Measurements from ENCODE around the gene AP5S1.
"Not testable (repeated sequence)": the region's sequence is repeated elsewhere in the genome, so short reads cannot be mapped to it uniquely, and the experiment has no call there.

AP5S1 gene

DNA sequence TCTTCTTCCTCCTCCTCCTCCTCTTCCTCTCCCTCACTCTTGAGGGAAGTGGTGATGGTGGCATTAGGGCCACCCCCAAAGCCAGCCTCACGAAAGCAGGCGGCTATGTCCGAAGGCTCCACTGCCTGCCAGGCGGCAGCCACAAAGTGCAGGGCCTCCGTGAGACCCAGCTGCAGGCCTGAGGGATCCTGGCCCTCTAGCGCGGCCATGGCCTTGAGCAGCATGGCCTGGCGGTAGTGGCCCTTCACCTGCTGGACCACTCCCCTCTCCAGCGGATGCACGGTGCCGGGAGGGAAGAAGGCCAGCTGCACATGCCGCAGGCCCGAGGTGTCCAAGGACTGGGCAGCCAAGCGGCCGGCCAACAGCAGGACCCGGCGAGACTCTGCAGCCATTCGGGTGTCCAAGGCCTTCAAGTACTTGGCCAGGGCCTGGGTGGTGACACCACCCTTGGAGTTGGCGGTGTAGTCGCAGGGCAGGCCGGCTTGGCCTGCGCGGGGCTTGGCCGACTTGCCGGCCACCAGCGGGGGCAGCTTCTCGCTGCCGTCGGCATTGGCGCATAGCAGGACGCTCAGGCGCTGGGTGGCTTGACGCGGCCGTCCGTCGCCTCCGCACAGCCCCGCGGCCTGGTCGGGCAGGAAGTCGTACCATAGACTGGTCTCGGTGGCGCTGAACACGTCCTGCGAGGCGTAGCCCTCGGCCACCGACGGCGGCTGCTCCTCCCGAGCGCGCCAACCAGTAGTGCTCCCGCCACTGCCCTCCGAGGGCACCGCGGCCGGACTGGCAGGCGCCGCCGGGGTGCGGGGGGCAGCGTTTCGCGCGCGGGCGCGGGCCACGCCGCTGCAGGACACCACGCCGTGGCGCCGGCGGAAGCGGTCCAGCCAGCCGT lies 34.9 kb upstream of the AP5S1 start:
- no peaks in the 10 kb centered on the region for H3K27me3 Mint-ChIP-seq
- DNase-seq, result no peak
- H3K27ac Mint-ChIP-seq, result no peak overlapping the region

DNA sequence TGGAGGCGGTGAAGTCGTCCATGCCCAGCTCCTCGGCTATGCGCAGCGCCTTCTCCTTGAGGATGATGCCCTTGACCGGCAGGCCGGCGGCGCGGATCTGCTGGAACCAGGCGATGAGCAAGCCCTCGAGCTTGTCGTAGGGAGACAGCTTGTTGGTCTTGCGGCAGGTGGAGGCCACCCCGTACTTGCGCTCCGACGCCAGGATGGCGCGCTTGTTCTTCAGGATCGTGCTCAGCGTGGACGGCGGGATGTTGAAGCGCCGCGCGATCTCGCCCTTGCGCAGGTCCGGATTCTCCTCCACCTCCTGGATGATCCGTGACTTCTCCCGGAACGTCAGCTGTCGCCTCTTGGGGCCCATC lies 34.2 kb upstream of the AP5S1 start:
- Mint-ChIP-seq H3K4me3 (peak overlapping the region; percentile 85 to 86), H3K4me1 (peaks cover 23 to 45% of the 10 kb centered on the region in 2 donors), H3K36me3 (peaks cover 9 to 16% of the 10 kb centered on the region in 2 donors), H3K27ac (peak overlapping the region; percentile 81), H3K27me3 (no peaks in the 10 kb centered on the region), H3K9me3 (no peaks in the 10 kb centered on the region)
- ATAC-seq (replicated peaks) (peak; percentile 38 to 57), DNase-seq (no peak)

More for the DNA sequence above, 34.9 kb upstream of the AP5S1 start:
- peak overlapping the region; percentile 61 to 85 for H3K4me3 Mint-ChIP-seq
- ATAC-seq (replicated peaks), result no peak
- no peaks in the 10 kb centered on the region for H3K9me3 Mint-ChIP-seq
- H3K36me3 Mint-ChIP-seq, result peaks cover 9 to 16% of the 10 kb centered on the region in 2 donors
- peaks cover 28 to 51% of the 10 kb centered on the region in 2 donors for H3K4me1 Mint-ChIP-seq

GRCh38 chr20:3786665-3787323 lies 33.6 kb upstream of the AP5S1 start, which contains the start of gene CENPB:
Gene CENPB (minus strand): TSS chr20:3786740. CDS start chr20:3786483, 257 bp downstream.
- Mint-ChIP-seq H3K27ac (peak within 1 kb of the TSS; percentile 81), H3K27me3 (no peaks in the 10 kb centered on the region), H3K36me3 (peaks cover 9 to 16% of the 10 kb centered on the region in 2 donors), H3K4me1 (peaks cover 19 to 38% of the 10 kb centered on the region in 2 donors), H3K4me3 (peak within 1 kb of the TSS; percentile 85 to 86), H3K9me3 (no peaks in the 10 kb centered on the region)
- peak; percentile 92 to 95 for ATAC-seq (replicated peaks)
- peak; percentile 90 for DNase-seq

- H3K27ac Mint-ChIP-seq, result no peak overlapping the region
Measured at GRCh38 chr20:3787324-3788014, 32.9 kb upstream of the AP5S1 start.

DNA sequence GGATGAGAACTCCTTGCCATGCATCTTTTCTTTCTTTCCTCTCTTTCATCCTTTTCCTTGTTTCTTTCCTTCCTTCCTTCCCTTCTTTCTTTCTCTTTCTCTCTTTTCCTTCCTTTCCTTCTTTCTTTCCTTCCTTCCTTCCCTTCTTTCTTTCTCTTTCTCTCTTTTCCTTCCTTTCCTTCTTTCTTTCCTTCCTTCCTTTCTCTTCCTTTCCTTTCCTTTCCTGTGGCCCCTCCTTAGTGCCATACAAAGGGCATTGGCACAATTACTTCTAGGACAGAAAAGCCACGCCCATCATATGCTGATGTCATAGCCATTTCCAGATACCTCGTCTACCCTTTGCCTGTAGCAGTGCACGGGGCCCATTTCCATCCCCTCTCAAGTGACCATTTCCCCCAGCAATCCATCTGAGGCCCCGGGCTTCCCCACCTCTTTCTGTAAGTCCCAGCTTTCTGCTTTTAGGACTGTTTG lies 31.6 kb upstream of the AP5S1 start:
- Mint-ChIP-seq H3K36me3 (peaks cover 9 to 12% of the 10 kb centered on the region in 2 donors), H3K27me3 (no peaks in the 10 kb centered on the region), H3K4me1 (peaks cover 13 to 29% of the 10 kb centered on the region in 2 donors), H3K9me3 (no peaks in the 10 kb centered on the region), H3K27ac (no peak overlapping the region), H3K4me3 (no peak overlapping the region)
- ATAC-seq (replicated peaks) (no peak), DNase-seq (no peak)

More at GRCh38 chr20:3787324-3788014, 32.9 kb upstream of the AP5S1 start:
- peaks cover 9 to 16% of the 10 kb centered on the region in 2 donors for H3K36me3 Mint-ChIP-seq
- H3K27me3 Mint-ChIP-seq, result no peaks in the 10 kb centered on the region
- peaks cover 19 to 34% of the 10 kb centered on the region in 2 donors for H3K4me1 Mint-ChIP-seq
- peak overlapping the region in 1 of 2 donors; percentile 8 for H3K4me3 Mint-ChIP-seq
- DNase-seq (no peak), ATAC-seq (replicated peaks) (no peak)
- no peaks in the 10 kb centered on the region for H3K9me3 Mint-ChIP-seq

DNA sequence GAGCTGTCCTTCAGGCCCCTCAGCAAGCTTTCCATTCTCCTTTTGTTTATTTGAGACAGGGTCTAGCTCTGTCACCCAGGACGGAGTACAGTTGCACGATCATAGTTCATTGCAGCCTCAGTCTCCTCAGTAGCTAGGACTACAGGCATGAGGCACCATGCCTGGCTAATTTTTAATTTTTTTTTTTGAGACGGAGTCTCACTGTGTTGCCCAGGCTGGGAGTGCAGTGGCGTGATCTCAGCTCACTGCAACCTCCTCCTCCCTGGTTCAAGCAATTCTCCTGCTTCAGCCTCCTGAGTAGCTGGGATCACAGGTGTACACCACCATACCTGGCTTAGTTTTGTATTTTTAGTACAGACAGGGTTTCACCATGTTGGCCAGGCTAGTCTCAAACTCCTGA lies 31.1 kb upstream of the AP5S1 start:
- H3K9me3 Mint-ChIP-seq; ATAC-seq (replicated peaks); H3K4me3 Mint-ChIP-seq; H3K27ac Mint-ChIP-seq; H3K27me3 Mint-ChIP-seq; DNase-seq: not testable (repeated sequence)
- peaks cover 13 to 24% of the 10 kb centered on the region in 2 donors for H3K4me1 Mint-ChIP-seq
- peaks cover 9 to 11% of the 10 kb centered on the region in 2 donors for H3K36me3 Mint-ChIP-seq

DNA sequence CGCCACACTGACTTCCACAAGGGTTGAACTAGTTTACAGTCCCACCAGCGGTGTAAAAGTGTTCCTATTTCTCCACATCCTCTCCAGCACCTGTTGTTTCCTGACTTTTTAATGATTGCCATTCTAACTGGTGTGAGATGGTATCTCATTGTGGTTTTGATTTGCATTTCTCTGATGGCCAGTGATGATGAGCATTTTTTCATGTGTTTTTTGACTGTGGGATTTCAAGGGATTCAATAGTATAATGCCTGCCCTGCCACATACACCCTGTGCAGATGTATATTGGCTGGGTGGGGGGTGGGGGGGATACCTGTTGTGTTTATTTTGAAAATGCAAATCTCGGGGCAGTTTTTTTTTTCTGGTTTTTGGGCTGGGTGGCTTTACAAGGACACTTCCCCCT lies 26.2 kb upstream of the AP5S1 start:
- H3K4me3 Mint-ChIP-seq; H3K27ac Mint-ChIP-seq; DNase-seq; H3K27me3 Mint-ChIP-seq; H3K36me3 Mint-ChIP-seq; ATAC-seq (replicated peaks); H3K9me3 Mint-ChIP-seq: not testable (repeated sequence)
- peaks cover 21 to 39% of the 10 kb centered on the region in 2 donors for H3K4me1 Mint-ChIP-seq

DNA sequence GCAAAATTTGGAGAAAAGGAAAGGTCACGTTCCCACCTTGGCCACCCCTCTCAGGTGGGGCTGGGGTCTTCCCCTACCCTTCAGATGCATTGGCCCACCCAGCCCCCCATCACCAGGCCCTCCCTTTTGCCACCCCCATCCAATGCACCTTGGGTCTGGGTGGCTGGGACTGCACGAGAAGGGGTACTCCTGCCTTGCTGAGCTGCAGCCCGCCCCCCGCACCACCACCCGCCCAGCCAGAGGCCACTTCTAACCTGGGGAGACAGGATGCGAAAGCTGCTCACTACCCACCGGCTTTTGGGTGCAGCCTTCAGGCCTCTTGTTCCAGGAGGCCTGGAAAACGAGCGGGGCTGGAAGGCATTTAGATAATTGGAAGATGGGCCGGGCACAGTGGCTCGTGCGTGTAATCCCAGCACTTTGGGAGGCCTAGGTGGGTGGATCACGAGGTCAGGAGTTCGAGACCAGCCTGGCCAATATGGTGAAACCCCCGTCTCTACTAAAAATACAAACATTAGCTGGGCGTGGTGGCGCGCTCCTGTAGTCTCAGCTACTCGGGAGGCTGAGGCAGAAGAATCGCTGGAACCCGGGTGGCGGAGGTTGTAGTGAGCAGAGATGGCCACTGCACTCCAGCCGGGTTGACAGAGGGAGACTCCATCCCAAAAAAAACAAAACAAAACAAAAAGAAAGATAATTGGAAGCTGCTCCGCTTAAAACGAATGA lies 25.5 kb upstream of the AP5S1 start:
- ATAC-seq (replicated peaks), result no peak
- H3K4me1 Mint-ChIP-seq, result peaks cover 28 to 46% of the 10 kb centered on the region in 2 donors
- peaks cover 0 to 4% of the 10 kb centered on the region in 2 donors for H3K36me3 Mint-ChIP-seq
- H3K9me3 Mint-ChIP-seq, result no peaks in the 10 kb centered on the region
- no peak for DNase-seq
- no peaks in the 10 kb centered on the region for H3K27me3 Mint-ChIP-seq
- H3K4me3 Mint-ChIP-seq, result peak overlapping the region; percentile 91 to 96
- H3K27ac Mint-ChIP-seq, result peak overlapping the region; percentile 96

GRCh38 chr20:3795511-3796468 lies 24.6 kb upstream of the AP5S1 start, which contains the start of gene CDC25B:
Gene CDC25B (plus strand): TSS chr20:3796310. CDS start chr20:3796532, 222 bp downstream.
- H3K4me3 Mint-ChIP-seq, result peak within 1 kb of the TSS; percentile 91 to 96
- H3K27ac Mint-ChIP-seq, result peak within 1 kb of the TSS; percentile 96
- ATAC-seq (replicated peaks) (peak; percentile 85 to 86), DNase-seq (peak; percentile 77)
- H3K4me1 Mint-ChIP-seq, result peaks cover 36 to 55% of the 10 kb centered on the region in 2 donors
- no peaks in the 10 kb centered on the region for H3K9me3 Mint-ChIP-seq
- H3K36me3 Mint-ChIP-seq, result peaks cover 0 to 4% of the 10 kb centered on the region in 2 donors
- H3K27me3 Mint-ChIP-seq, result no peaks in the 10 kb centered on the region

- Mint-ChIP-seq H3K4me1 (peaks cover 42 to 64% of the 10 kb centered on the region in 2 donors), H3K4me3 (peak overlapping the region; percentile 91 to 96), H3K9me3 (no peaks in the 10 kb centered on the region), H3K27ac (peak overlapping the region; percentile 59), H3K27me3 (no peaks in the 10 kb centered on the region), H3K36me3 (peaks cover 3 to 4% of the 10 kb centered on the region in 2 donors)
- peak; percentile 2 to 4 for ATAC-seq (replicated peaks)
- no peak for DNase-seq
Measured at GRCh38 chr20:3796477-3797225, 23.7 kb upstream of the AP5S1 start.

- Mint-ChIP-seq H3K27me3 (no peaks in the 10 kb centered on the region), H3K36me3 (peaks cover 4 to 7% of the 10 kb centered on the region in 2 donors), H3K9me3 (no peaks in the 10 kb centered on the region), H3K27ac (peak overlapping the region; percentile 59), H3K4me3 (peak overlapping the region; percentile 91 to 96), H3K4me1 (peaks cover 42 to 69% of the 10 kb centered on the region in 2 donors)
- no peak for ATAC-seq (replicated peaks)
- DNase-seq, result no peak
Measured at GRCh38 chr20:3797226-3797545, 23.2 kb upstream of the AP5S1 start.
